Stimulated activated memory B cell treated with anti-CD40 and anti-IgM and Interleukin-4, amounts not matched to agents 10 μg/mL and 1 μg/mL and 100 μg/mL, for 72 hours (primary cell): ENCODE measurements around the gene TANGO6.
"Not testable (repeated sequence)": the region's sequence is repeated elsewhere in the genome, so short reads cannot be mapped to it uniquely, and the experiment has no call there.

Source experiments
- ATAC-seq: fragments of 150-1000 bp; cut with Tn5 transposase; 2 replicates; pipeline ENCODE4 v1.10.0; 2021
- H3K27ac Mint-ChIP-seq: one replicate; pipeline ENCODE4 v1.8.0; 2022; ENCODE audit warnings: mild to moderate bottlenecking, mixed read lengths
- H3K27me3 Mint-ChIP-seq: one replicate; pipeline ENCODE4 v1.8.0; 2022; ENCODE audit warnings: mixed read lengths
- H3K36me3 Mint-ChIP-seq: one replicate; pipeline ENCODE4 v1.8.0; 2022; ENCODE audit warnings: mixed read lengths
- H3K4me1 Mint-ChIP-seq: one replicate; pipeline ENCODE4 v1.8.0; 2022; ENCODE audit warnings: mixed read lengths
- H3K4me3 Mint-ChIP-seq: one replicate; pipeline ENCODE4 v1.8.0; 2022; ENCODE audit warnings: mild to moderate bottlenecking, moderate library complexity, mixed read lengths
- H3K9me3 Mint-ChIP-seq: one replicate; pipeline ENCODE4 v1.8.0; 2022; ENCODE audit warnings: mixed read lengths

Gene TANGO6

GRCh38 chr16:68960910-68961309, 117.6 kb downstream of the TANGO6 start:
- Mint-ChIP-seq H3K36me3 (peaks cover 29% of the 10 kb centered on the region), H3K27ac (no peak overlapping the region), H3K4me3 (no peak overlapping the region), H3K4me1 (no peaks in the 10 kb centered on the region), H3K9me3 (no peaks in the 10 kb centered on the region), H3K27me3 (no peaks in the 10 kb centered on the region)
- ATAC-seq = no peak

GRCh38 chr16:68961778-68962402, 118.6 kb downstream of the TANGO6 start:
- Mint-ChIP-seq H3K4me1 (no peaks in the 10 kb centered on the region), H3K27ac (no peak overlapping the region), H3K9me3 (no peaks in the 10 kb centered on the region), H3K36me3 (peaks cover 29% of the 10 kb centered on the region), H3K27me3 (no peaks in the 10 kb centered on the region), H3K4me3 (no peak overlapping the region)
- ATAC-seq = no peak

GRCh38 chr16:68969338-68969737, 126.0 kb downstream of the TANGO6 start:
- Mint-ChIP-seq H3K27ac (no peak overlapping the region), H3K4me3 (no peak overlapping the region), H3K36me3 (peaks cover 39% of the 10 kb centered on the region), H3K27me3 (no peaks in the 10 kb centered on the region), H3K4me1 (no peaks in the 10 kb centered on the region), H3K9me3 (no peaks in the 10 kb centered on the region)
- no peak for ATAC-seq

GRCh38 chr16:68972013-68972412, 128.7 kb downstream of the TANGO6 start:
- no peaks in the 10 kb centered on the region for H3K9me3 Mint-ChIP-seq
- no peak overlapping the region for H3K27ac Mint-ChIP-seq
- ATAC-seq = no peak
- no peaks in the 10 kb centered on the region for H3K4me1 Mint-ChIP-seq
- peaks cover 61% of the 10 kb centered on the region for H3K36me3 Mint-ChIP-seq
- H3K4me3 Mint-ChIP-seq = no peak overlapping the region
- H3K27me3 Mint-ChIP-seq = no peaks in the 10 kb centered on the region

- no peaks in the 10 kb centered on the region for H3K4me1 Mint-ChIP-seq
- no peak overlapping the region for H3K4me3 Mint-ChIP-seq
- no peak for ATAC-seq
- no peaks in the 10 kb centered on the region for H3K27me3 Mint-ChIP-seq
- no peaks in the 10 kb centered on the region for H3K9me3 Mint-ChIP-seq
- H3K36me3 Mint-ChIP-seq = peaks cover 60% of the 10 kb centered on the region
- no peak overlapping the region for H3K27ac Mint-ChIP-seq
These were observed 129.4 kb downstream of the TANGO6 start for GRCh38 chr16:68972720-68973119.

GRCh38 chr16:68973611-68974120, 130.3 kb downstream of the TANGO6 start:
- Mint-ChIP-seq H3K27ac (no peak overlapping the region), H3K27me3 (no peaks in the 10 kb centered on the region), H3K9me3 (no peaks in the 10 kb centered on the region), H3K4me1 (no peaks in the 10 kb centered on the region), H3K4me3 (no peak overlapping the region), H3K36me3 (peaks cover 67% of the 10 kb centered on the region)
- no peak for ATAC-seq

- H3K27me3 Mint-ChIP-seq = no peaks in the 10 kb centered on the region
- no peak for ATAC-seq
- no peaks in the 10 kb centered on the region for H3K9me3 Mint-ChIP-seq
- no peak overlapping the region for H3K27ac Mint-ChIP-seq
- H3K4me3 Mint-ChIP-seq = no peak overlapping the region
- peaks cover 81% of the 10 kb centered on the region for H3K36me3 Mint-ChIP-seq
- no peaks in the 10 kb centered on the region for H3K4me1 Mint-ChIP-seq
These were observed 135.1 kb downstream of the TANGO6 start for GRCh38 chr16:68978303-68978954.

GRCh38 chr16:68980695-68981315, 137.5 kb downstream of the TANGO6 start:
- H3K4me3 Mint-ChIP-seq = no peak overlapping the region
- no peaks in the 10 kb centered on the region for H3K9me3 Mint-ChIP-seq
- peaks cover 69% of the 10 kb centered on the region for H3K36me3 Mint-ChIP-seq
- no peak for ATAC-seq
- H3K4me1 Mint-ChIP-seq = no peaks in the 10 kb centered on the region
- no peak overlapping the region for H3K27ac Mint-ChIP-seq
- H3K27me3 Mint-ChIP-seq = no peaks in the 10 kb centered on the region

GRCh38 chr16:68981971-68982370, 138.6 kb downstream of the TANGO6 start:
- Mint-ChIP-seq H3K4me1 (no peaks in the 10 kb centered on the region), H3K36me3 (peaks cover 61% of the 10 kb centered on the region), H3K9me3 (no peaks in the 10 kb centered on the region), H3K27ac (no peak overlapping the region), H3K27me3 (no peaks in the 10 kb centered on the region), H3K4me3 (no peak overlapping the region)
- ATAC-seq = no peak

GRCh38 chr16:68984467-68984866, 141.1 kb downstream of the TANGO6 start:
- Mint-ChIP-seq H3K36me3 (peaks cover 66% of the 10 kb centered on the region), H3K4me1 (no peaks in the 10 kb centered on the region), H3K4me3 (no peak overlapping the region), H3K9me3 (no peaks in the 10 kb centered on the region), H3K27ac (no peak overlapping the region), H3K27me3 (no peaks in the 10 kb centered on the region)
- no peak for ATAC-seq

- Mint-ChIP-seq H3K4me3 (no peak overlapping the region), H3K36me3 (peaks cover 64% of the 10 kb centered on the region), H3K27me3 (no peaks in the 10 kb centered on the region), H3K27ac (no peak overlapping the region), H3K9me3 (no peaks in the 10 kb centered on the region), H3K4me1 (no peaks in the 10 kb centered on the region)
- ATAC-seq = no peak
These were observed 141.9 kb downstream of the TANGO6 start for GRCh38 chr16:68985268-68985667.

GRCh38 chr16:68985855-68986254, 142.5 kb downstream of the TANGO6 start:
- Mint-ChIP-seq H3K27me3 (no peaks in the 10 kb centered on the region), H3K9me3 (no peaks in the 10 kb centered on the region), H3K4me1 (no peaks in the 10 kb centered on the region), H3K4me3 (no peak overlapping the region), H3K27ac (no peak overlapping the region), H3K36me3 (peaks cover 61% of the 10 kb centered on the region)
- ATAC-seq = no peak

- Mint-ChIP-seq H3K27ac (no peak overlapping the region), H3K36me3 (peaks cover 52% of the 10 kb centered on the region), H3K4me1 (no peaks in the 10 kb centered on the region), H3K9me3 (no peaks in the 10 kb centered on the region), H3K27me3 (no peaks in the 10 kb centered on the region), H3K4me3 (no peak overlapping the region)
- ATAC-seq = no peak
These were observed 144.6 kb downstream of the TANGO6 start for GRCh38 chr16:68987734-68988457.

- H3K27me3 Mint-ChIP-seq, H3K4me1 Mint-ChIP-seq, H3K27ac Mint-ChIP-seq, ATAC-seq, H3K4me3 Mint-ChIP-seq, H3K9me3 Mint-ChIP-seq: not testable (repeated sequence)
- H3K36me3 Mint-ChIP-seq = peaks cover 45% of the 10 kb centered on the region
These were observed 147.0 kb downstream of the TANGO6 start for GRCh38 chr16:68990172-68990845.

- Mint-ChIP-seq H3K27ac (no peak overlapping the region), H3K4me1 (no peaks in the 10 kb centered on the region), H3K9me3 (no peaks in the 10 kb centered on the region), H3K4me3 (no peak overlapping the region), H3K36me3 (peaks cover 40% of the 10 kb centered on the region), H3K27me3 (no peaks in the 10 kb centered on the region)
- ATAC-seq = no peak
These were observed 147.7 kb downstream of the TANGO6 start for GRCh38 chr16:68991075-68991474.
